GM12878 (cell line): ENCODE data around the gene HOPX. TPM values are rescaled to one million over a fixed set of nuclear protein-coding genes. Genes with fewer than 3 reads are reported as not detected.

Source experiments
- ATAC-seq: fragments of 200-7000 bp; cut with Tn5 transposase; 3 replicates; pipeline ENCODE4 v1.9.1; 2020; ENCODE audit warnings: mild to moderate bottlenecking, moderate library complexity
- BruUV-seq: library from RNA; stranded (reverse); fragments of 400-500 nt; replicated peaks from 2 replicates; lab custom pipeline; 2021; lab: Mats Ljungman, UMichigan
- CTCF ChIA-PET: fragments of 300-600 bp; sonication (Branson Sonifier 250); formaldehyde crosslinking; extraction: SDS; loops from one replicate; lab custom pipeline; 2021; ENCODE audit warnings: inconsistent platforms; lab: Yijun Ruan, JAX
- POLR2A ChIA-PET: fragments of 350-600 bp; formaldehyde crosslinking; extraction: SDS; loops from one replicate; lab custom pipeline; 2021; ENCODE audit warnings: inconsistent platforms; lab: Charles Lee
- RAD21 ChIA-PET: fragments of 300-600 bp; sonication (Branson Sonifier 250); formaldehyde crosslinking; loops from one replicate; lab custom pipeline; 2023; ENCODE audit warnings: antibody characterized with exemption; ENCODE audit not compliant: unreplicated experiment; lab: Charles Lee
- SMC1A ChIA-PET: fragments of 300-600 bp; sonication (Branson Sonifier 250); formaldehyde crosslinking; loops from one replicate; lab custom pipeline; 2023; ENCODE audit not compliant: unreplicated experiment, uncharacterized antibody; lab: Charles Lee
- DNase-seq: peaks from one replicate; pipeline ENCODE4 v3.0.0-alpha.2; 2011; ENCODE audit warnings: low read depth, low spot score
- FAIRE-seq: peaks from 3 replicates; lab custom pipeline; 2011; peaks lifted over from hg19 to GRCh38; lab: Jason Lieb, UNC
- H2AFZ ChIP-seq: 2 replicates; pipeline ENCODE4 v1.6.0; 2011; ENCODE audit warnings: low read depth, low read length, control low read depth; ENCODE audit not compliant: control insufficient read depth
- H3K27ac ChIP-seq: 2 replicates; pipeline ENCODE4 v1.5.1; 2011; ENCODE audit warnings: control low read depth; ENCODE audit not compliant: control insufficient read depth, insufficient read depth
- H3K27me3 ChIP-seq, 2 experiments: replicated peaks in 1 of 2; 2 replicates each; pipeline versions ENCODE4 v1.6.0 to v1.6.1; 2011; ENCODE audit warnings: low read length in 1 of 2; ENCODE audit not compliant: control insufficient read depth in 2 of 2, insufficient read depth in 2 of 2
- H3K36me3 ChIP-seq, 2 experiments: 2 replicates each; pipeline ENCODE4 v1.5.1; 2011; ENCODE audit warnings: low read length in 1 of 2; ENCODE audit not compliant: control insufficient read depth in 2 of 2, insufficient read depth in 2 of 2
- H3K4me1 ChIP-seq: 2 replicates; pipeline ENCODE4 v1.6.1; 2011; ENCODE audit warnings: mild to moderate bottlenecking, low read length, moderate library complexity, mixed read lengths; ENCODE audit not compliant: control insufficient read depth, insufficient read depth
- H3K4me2 ChIP-seq: 2 replicates; pipeline ENCODE4 v1.6.0; 2011; ENCODE audit warnings: control low read depth; ENCODE audit not compliant: control insufficient read depth, insufficient read depth
- H3K4me3 ChIP-seq: fragments of 200-600 bp; sonication (generic); 2 replicates; pipeline ENCODE4 v1.5.1; 2016
- H3K79me2 ChIP-seq: 2 replicates; pipeline ENCODE4 v1.6.0; 2011; ENCODE audit warnings: low read length; ENCODE audit not compliant: control insufficient read depth, insufficient read depth
- H3K9ac ChIP-seq: 2 replicates; pipeline ENCODE4 v1.8.0; 2011; ENCODE audit warnings: low read length, control low read depth, mixed read lengths; ENCODE audit not compliant: control insufficient read depth, insufficient read depth
- H3K9me3 ChIP-seq: replicated peaks from 3 replicates; pipeline ENCODE4 v1.5.1; 2011; ENCODE audit warnings: mild to moderate bottlenecking, low read length; ENCODE audit not compliant: control insufficient read depth, insufficient read depth
- H4K20me1 ChIP-seq: 2 replicates; pipeline ENCODE4 v1.6.0; 2011; ENCODE audit not compliant: control insufficient read depth, insufficient read depth
- BCL11A ChIP-seq: IDR thresholded peaks from 2 replicates; pipeline ENCODE4 v1.6.1; 2011; ENCODE audit warnings: low read depth, low read length
- E4F1 ChIP-seq: fragments of 450-650 bp; IDR thresholded peaks from 2 replicates; pipeline ENCODE4 v1.6.1; 2018; ENCODE audit warnings: borderline replicate concordance, mild to moderate bottlenecking; ENCODE audit not compliant: partially characterized antibody
- ESRRA ChIP-seq: IDR thresholded peaks from 2 replicates; pipeline ENCODE4 v1.6.1; 2012; ENCODE audit warnings: mild to moderate bottlenecking, low read length, improper control_type of control experiment
- MLLT1 ChIP-seq: fragments of 450-650 bp; IDR thresholded peaks from 2 replicates; pipeline ENCODE4 v1.6.1; 2016; ENCODE audit warnings: mild to moderate bottlenecking
- PAX8 ChIP-seq: fragments of 450-650 bp; IDR thresholded peaks from 2 replicates; pipeline ENCODE4 v1.6.1; 2017; ENCODE audit warnings: mild to moderate bottlenecking, moderate library complexity
- RUNX3 ChIP-seq: IDR thresholded peaks from 2 replicates; pipeline ENCODE4 v1.6.1; 2012; ENCODE audit warnings: low read length, inconsistent platforms
- SUZ12 ChIP-seq: fragments of 200-600 bp; sonication (generic); IDR thresholded peaks from one replicate; pipeline ENCODE4 v1.6.1; 2018; ENCODE audit warnings: antibody characterized with exemption, mild to moderate bottlenecking; ENCODE audit not compliant: unreplicated experiment
- YBX1 ChIP-seq: fragments of 450-650 bp; IDR thresholded peaks from 2 replicates; pipeline ENCODE4 v1.6.1; 2016; ENCODE audit warnings: antibody characterized with exemption
- WGBS: methylation state at CpG from one replicate; pipeline ENCODE4 v1.1.6; 2016; ENCODE audit warnings: low lambda C conversion rate; ENCODE audit not compliant: insufficient replicate concordance, insufficient coverage; ENCODE audit errors: missing lambda C conversion rate; 5-methylcytosine and 5-hydroxymethylcytosine counted together
- in situ Hi-C: fragments of 300-500 bp; cut with MboI; formaldehyde crosslinking; loops from 9 replicates; pipeline ENCODE4 v1.14.3; 2018; ENCODE audit warnings: mixed read lengths
- intact Hi-C: fragments of 100-400 bp; cut with micrococcal nuclease; formaldehyde crosslinking; loops from one replicate; pipeline ENCODE4 v1.14.2; 2022; ENCODE audit not compliant: unreplicated experiment
- polyA plus RNA-seq, 11 experiments: library from polyadenylated mRNA; depleted of rRNA in 4 of 11; unstranded in 6 of 11; stranded (reverse) in 5 of 11; fragments of >200 nt; fragmentation: Nextera tagmentation in 4 of 11; fragmentation: Illumina TruSeq in 1 of 11; extraction: Ambion mirVana in 4 of 11; extraction: Trizol in 1 of 11; gene quantifications; 1 replicate in 1 of 11; 2 replicates in 10 of 11; pipeline versions ENCODE4 v1.2.1 to v1.2.3, GENCODE V29; 2011 to 2016; ENCODE audit warnings: inconsistent platforms in 2 of 11, missing spikeins in 2 of 11, low read depth in 1 of 11
- total RNA-seq, 4 experiments: library from RNA; depleted of rRNA in 3 of 4; stranded (reverse); fragments of >200 nt in 3 of 4; fragmentation: Illumina TruSeq in 1 of 4; extraction: Trizol in 1 of 4; gene quantifications; 2 replicates each; pipeline versions ENCODE4 v1.2.1 to v1.2.3, GENCODE V29; 2013 to 2021

The HOPX gene
- total and polyA plus RNA-seq, 10 of the 15 experiments (the other 5 are each of a cell fraction or from before 2014, with no cell fraction given), result 0.11 to 0.40 (median 0.23) TPM; not detected in 4

GRCh38 chr4:56652196-56652595, 28.9 kb downstream of the HOPX start:
- Histone ChIP-seq H3K79me2 (no peaks in the 10 kb centered on the region), H3K27ac (no peak overlapping the region), H3K4me2 (no peak overlapping the region), H3K4me3 (no peak overlapping the region), H3K36me3 (no peaks in the 10 kb centered on the region), H3K9me3 (no peaks in the 10 kb centered on the region; the same call in 2 of the 3 replicates), H3K27me3 (peaks cover 5 to 18% of the 10 kb centered on the region in 2 experiments; a peak in 3 of 4 replicates), H2AFZ (no peak overlapping the region), H3K9ac (no peak overlapping the region), H3K4me1 (peaks cover 5% of the 10 kb centered on the region), H4K20me1 (no peaks in the 10 kb centered on the region)
- no TSS peak for BruUV-seq
- 95% methylated on average over 3 of the region's 3 CpGs for WGBS
- DNase-seq, result no peak
- intact Hi-C loops (no loop called here), in situ Hi-C loops (no loop called here)
- TF ChIP-seq SUZ12, result no peak
- TF ChIP-seq BCL11A, result no peak
- TF ChIP-seq E4F1, result no peak
- no peak for TF ChIP-seq YBX1
- TF ChIP-seq ESRRA, result no peak
- TF ChIP-seq PAX8, result no peak
- ChIA-PET CTCF (no interaction called here), SMC1A (no interaction called here), POLR2A (no interaction called here), RAD21 (no interaction called here)
- FAIRE-seq, result no peak
- ATAC-seq, result no peak

- H3K9ac ChIP-seq, result no peak overlapping the region
- CTCF ChIA-PET, result interaction anchor here (1.3 kb wide), 1 partner anchor 10 kb away, joined by 3 read pairs; no protein-coding TSS in a partner anchor
- H3K27ac ChIP-seq, result no peak overlapping the region
- BruUV-seq, result no TSS peak
- H3K4me2 ChIP-seq, result no peak overlapping the region
- H3K9me3 ChIP-seq, result no peaks in the 10 kb centered on the region; the same call in 2 of the 3 replicates
- SMC1A ChIA-PET, result interaction anchor here (1.0 kb wide), 1 partner anchor 12 kb away, joined by 4 read pairs; no protein-coding TSS in a partner anchor
- intact Hi-C loops, result no loop called here
- peaks cover 5% of the 10 kb centered on the region for H3K4me1 ChIP-seq
- no peak for FAIRE-seq
- no peak overlapping the region for H2AFZ ChIP-seq
- RAD21 ChIA-PET, result no interaction called here
- TF ChIP-seq MLLT1 (no peak), RUNX3 (peak; percentile 64)
- H3K36me3 ChIP-seq, result no peaks in the 10 kb centered on the region
- ATAC-seq, result no peak
- H3K79me2 ChIP-seq, result no peaks in the 10 kb centered on the region
- H4K20me1 ChIP-seq, result no peaks in the 10 kb centered on the region
- DNase-seq, result no peak
- H3K4me3 ChIP-seq, result no peak overlapping the region
- POLR2A ChIA-PET, result no interaction called here
- in situ Hi-C loops, result no loop called here
- H3K27me3 ChIP-seq, result peaks cover 5 to 12% of the 10 kb centered on the region in 2 experiments; a peak in 3 of 4 replicates
- 81% methylated on average over 1 of the region's 1 CpG for WGBS
These were observed 30.1 kb downstream of the HOPX start for GRCh38 chr4:56651056-56651350.
